RWPE2 (cell line): ENCODE results near the gene PSMB5.

Experiments used
- ATAC-seq: fragments of 200-7000 bp; cut with Tn5 transposase; 3 replicates; pipeline ENCODE4 v1.9.1; 2021; ENCODE audit warnings: low read depth
- DNase-seq: peaks from one replicate; pipeline ENCODE4 v3.0.0-alpha.2; 2020; ENCODE audit warnings: low spot score
- H3K27ac ChIP-seq: fragments of 450-650 bp; 2 replicates; pipeline ENCODE4 v1.5.1; 2017; ENCODE audit warnings: mild to moderate bottlenecking; ENCODE audit not compliant: poor library complexity, severe bottlenecking
- H3K27me3 ChIP-seq: fragments of 250-450 bp; sonication (Bioruptor Pico); 2 replicates; pipeline ENCODE4 v1.5.1; 2021; ENCODE audit warnings: mild to moderate bottlenecking, moderate library complexity; ENCODE audit not compliant: insufficient read depth, poor library complexity, severe bottlenecking
- H3K36me3 ChIP-seq: fragments of 250-450 bp; sonication (Bioruptor Pico); 2 replicates; pipeline ENCODE4 v1.5.1; 2020; ENCODE audit warnings: low read depth, mild to moderate bottlenecking, moderate library complexity
- H3K4me1 ChIP-seq: fragments of 250-450 bp; sonication (Bioruptor Pico); 2 replicates; pipeline ENCODE4 v1.5.1; 2021; ENCODE audit warnings: mild to moderate bottlenecking, moderate library complexity; ENCODE audit not compliant: insufficient read depth, poor library complexity, severe bottlenecking
- H3K4me3 ChIP-seq: fragments of 250-450 bp; sonication (Bioruptor Pico); 2 replicates; pipeline ENCODE4 v1.5.1; 2021; ENCODE audit warnings: mild to moderate bottlenecking, moderate library complexity; ENCODE audit not compliant: severe bottlenecking
- H3K9me3 ChIP-seq: fragments of 250-450 bp; sonication (Bioruptor Pico); 2 replicates; pipeline ENCODE4 v1.5.1; 2021; ENCODE audit warnings: mild to moderate bottlenecking, moderate library complexity; ENCODE audit not compliant: severe bottlenecking
- CTCF ChIP-seq: fragments of 450-650 bp; IDR thresholded peaks from one replicate; pipeline ENCODE4 v1.5.1; 2017; ENCODE audit warnings: mild to moderate bottlenecking, moderate library complexity; ENCODE audit not compliant: poor library complexity, severe bottlenecking

PSMB5 gene

GRCh38 chr14:23034498-23035302, at the start of gene PSMB5:
PSMB5 (minus strand) TSS chr14:23034900; CDS start chr14:23034881, 19 bp downstream.
- DNase-seq: peak; percentile 95

GRCh38 chr14:23080474-23080873, 45.8 kb upstream of the PSMB5 start:
- peak overlapping the region; percentile 81 for H3K27ac ChIP-seq
- H3K27me3 ChIP-seq: no peaks in the 10 kb centered on the region
- H3K4me3 ChIP-seq: no peak overlapping the region
- H3K4me1 ChIP-seq: peaks cover 30% of the 10 kb centered on the region
- H3K9me3 ChIP-seq: no peaks in the 10 kb centered on the region
- ATAC-seq (no peak), DNase-seq (no peak)
- peaks cover 100% of the 10 kb centered on the region for H3K36me3 ChIP-seq
- TF ChIP-seq CTCF: no peak

More at GRCh38 chr14:23034498-23035302, at the start of gene PSMB5:
- Histone ChIP-seq H3K4me1 (peaks cover 9% of the 10 kb centered on the region), H3K4me3 (peak within 1 kb of the TSS; percentile 62), H3K36me3 (peaks cover 41% of the 10 kb centered on the region), H3K27me3 (no peaks in the 10 kb centered on the region), H3K9me3 (no peaks in the 10 kb centered on the region), H3K27ac (peak within 1 kb of the TSS; percentile 67)
- TF ChIP-seq CTCF: no peak
- peak; percentile 95 for ATAC-seq

GRCh38 chr14:23079716-23080115, 45.0 kb upstream of the PSMB5 start:
- H3K4me1 ChIP-seq: peaks cover 30% of the 10 kb centered on the region
- H3K27ac ChIP-seq: peak overlapping the region; percentile 81
- no peaks in the 10 kb centered on the region for H3K27me3 ChIP-seq
- H3K4me3 ChIP-seq: no peak overlapping the region
- H3K9me3 ChIP-seq: no peaks in the 10 kb centered on the region
- DNase-seq: no peak
- ATAC-seq: no peak
- H3K36me3 ChIP-seq: peaks cover 100% of the 10 kb centered on the region
- no peak for TF ChIP-seq CTCF

GRCh38 chr14:23078692-23079116, 44.0 kb upstream of the PSMB5 start:
- no peaks in the 10 kb centered on the region for H3K27me3 ChIP-seq
- H3K4me3 ChIP-seq: no peak overlapping the region
- peak; percentile 98 for ATAC-seq
- H3K36me3 ChIP-seq: peaks cover 100% of the 10 kb centered on the region
- H3K4me1 ChIP-seq: peaks cover 30% of the 10 kb centered on the region
- H3K9me3 ChIP-seq: no peaks in the 10 kb centered on the region
- TF ChIP-seq CTCF: peak; percentile 30
- peak overlapping the region; percentile 81 for H3K27ac ChIP-seq
- no peak for DNase-seq

- ATAC-seq: no peak
- H3K36me3 ChIP-seq: peaks cover 100% of the 10 kb centered on the region
- H3K9me3 ChIP-seq: no peaks in the 10 kb centered on the region
- H3K4me3 ChIP-seq: no peak overlapping the region
- peak overlapping the region; percentile 81 for H3K27ac ChIP-seq
- no peaks in the 10 kb centered on the region for H3K27me3 ChIP-seq
- no peak for DNase-seq
- peaks cover 30% of the 10 kb centered on the region for H3K4me1 ChIP-seq
- TF ChIP-seq CTCF: no peak
Observed at GRCh38 chr14:23077962-23078361, 43.3 kb upstream of the PSMB5 start.
